Caki2 (cell line): ENCODE measurements around the gene KIAA1586. TPM values are rescaled to one million over a fixed set of nuclear protein-coding genes. Genes with fewer than 3 reads are reported as not detected.
A peak's percentile ranks its signal among the peaks of the same experiment; 100 is the strongest.
"Not testable (repeated sequence)": the region's sequence is repeated elsewhere in the genome, so short reads cannot be mapped to it uniquely, and the experiment has no call there.

ENCODE experiments used
- DNase-seq: peaks from one replicate; pipeline ENCODE4 v3.0.0-alpha.2; 2015; ENCODE audit warnings: low read depth
- in situ Hi-C: cut with HindIII; loops from 2 replicates; pipeline ENCODE4 v1.10.0; 2016; ENCODE audit warnings: low sequenced_read_pairs, low pct_unique_long_range_greater_than_20kb, mixed read lengths
- total RNA-seq: library from RNA; depleted of rRNA; stranded (reverse); fragments of >200 nt; shearing (Covaris generic); gene quantifications from 2 replicates; pipeline ENCODE4 v1.2.3, GENCODE V29; 2014; ENCODE audit warnings: low replicate concordance

Gene KIAA1586
- total RNA-seq, 1 experiment from 2014 or later: 6.9 TPM

DNA sequence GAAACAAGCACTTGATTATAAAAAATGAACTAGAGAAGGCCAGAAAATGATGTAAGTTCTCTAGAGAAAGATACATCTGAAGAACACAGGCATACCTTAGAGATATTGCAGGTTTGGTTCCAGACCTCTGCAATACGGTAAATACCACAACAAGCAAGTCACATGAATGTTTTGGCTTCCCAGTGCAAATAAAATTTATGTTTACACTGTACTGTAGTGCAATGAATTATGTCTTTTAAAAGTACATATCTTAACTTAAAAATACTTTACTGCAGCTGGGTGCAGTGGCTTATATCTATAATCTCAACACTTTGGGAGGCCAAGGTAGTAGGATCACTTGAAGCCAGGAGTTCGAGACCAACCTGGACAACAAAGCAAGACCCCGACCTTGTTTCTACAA is 10.9 kb upstream of the KIAA1586 start:
- DNase-seq: no peak
- in situ Hi-C loops: no loop called here

DNA sequence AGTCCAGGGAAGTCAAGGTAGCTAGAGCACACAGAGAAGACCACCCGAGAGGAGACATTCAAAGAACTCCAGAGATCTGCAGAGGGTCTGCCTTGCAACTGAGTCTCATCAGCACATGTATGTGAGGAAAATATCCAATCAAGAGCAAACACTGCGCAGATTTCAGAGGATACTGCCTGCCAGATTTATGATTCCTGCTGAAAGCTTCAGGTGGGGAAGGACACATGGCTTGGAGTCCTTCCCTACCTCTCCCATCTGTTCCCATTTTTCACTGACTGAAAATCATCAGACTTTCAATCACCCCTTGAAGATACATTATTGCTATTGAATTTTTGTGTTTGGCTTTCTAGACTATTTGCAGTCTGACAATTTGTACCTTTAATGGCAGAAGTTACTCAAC is 7.6 kb upstream of the KIAA1586 start:
- in situ Hi-C loops: no loop called here
- DNase-seq: no peak

DNA sequence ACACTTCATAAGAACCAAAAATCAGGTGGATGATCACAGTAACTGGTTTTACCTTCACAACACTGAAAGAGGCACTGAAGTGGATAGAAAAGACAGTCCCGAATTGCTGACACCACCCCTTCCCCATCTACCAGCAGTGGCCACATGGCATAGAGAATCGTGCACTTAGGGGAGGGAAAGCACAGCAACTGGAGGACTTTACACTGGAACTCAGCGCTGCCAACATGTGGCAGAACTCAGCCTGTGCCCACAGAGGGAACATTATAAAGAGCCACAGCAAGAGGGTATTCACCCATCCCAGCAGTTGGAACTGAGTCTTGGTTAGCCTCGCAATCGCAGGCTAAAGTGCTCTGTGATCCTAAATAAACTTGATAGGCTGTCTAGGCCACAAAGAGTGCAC is 6.5 kb upstream of the KIAA1586 start:
- DNase-seq: peak; percentile 16
- in situ Hi-C loops: no loop called here

DNA sequence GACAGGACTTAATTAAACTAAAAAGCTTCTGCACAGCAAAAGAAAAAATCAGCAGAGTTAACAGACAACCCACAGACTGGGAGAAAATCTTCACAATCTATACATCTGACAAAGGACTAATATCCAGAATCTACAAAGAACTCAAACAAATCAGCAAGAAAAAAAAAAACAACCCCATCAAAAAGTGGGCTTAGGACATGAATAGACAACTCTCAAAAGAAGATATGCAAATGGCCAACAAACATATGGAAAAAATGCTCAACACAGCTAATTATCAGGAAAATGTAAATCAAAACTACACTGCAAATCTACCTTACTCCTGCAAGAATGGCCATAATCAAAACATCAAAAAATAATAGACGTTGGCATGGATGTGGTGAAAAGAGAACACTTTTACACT is 2.4 kb upstream of the KIAA1586 start:
- in situ Hi-C loops, DNase-seq: not testable (repeated sequence)

DNA sequence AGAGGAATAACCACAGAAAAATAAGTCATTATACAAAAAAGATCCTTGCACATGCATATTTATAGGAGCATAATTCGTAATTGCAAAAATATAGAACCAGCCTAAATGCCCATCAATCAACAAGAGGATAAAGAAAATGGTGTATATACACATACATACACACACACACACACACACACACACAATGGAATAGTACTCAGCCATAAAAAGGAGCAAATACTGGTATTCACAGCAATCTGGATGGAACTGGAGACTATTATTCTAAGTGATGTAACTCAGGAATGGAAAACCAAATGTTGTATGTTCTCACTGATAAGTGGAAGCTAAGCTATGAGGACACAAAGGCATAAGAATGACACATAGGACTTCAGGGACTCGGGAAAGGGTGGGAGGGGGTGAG is 1.9 kb upstream of the KIAA1586 start:
- no peak for DNase-seq
- in situ Hi-C loops: no loop called here

DNA sequence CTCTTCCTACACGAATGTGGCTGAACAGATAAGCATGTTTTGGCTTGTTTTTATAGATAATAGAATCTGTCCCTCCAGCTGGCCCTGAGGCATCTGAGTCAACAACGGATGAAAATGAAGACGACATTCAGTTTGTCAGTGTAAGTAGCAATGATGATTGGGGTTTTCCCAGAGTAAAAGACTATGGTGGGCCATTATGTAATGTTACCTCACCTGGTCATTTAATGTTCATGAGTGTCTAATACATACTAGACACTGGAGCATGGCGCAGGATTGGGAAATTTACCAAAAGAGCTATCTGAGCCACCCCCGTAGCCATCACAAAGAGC is 728 bp downstream of the KIAA1586 start:
- in situ Hi-C loops: not testable (repeated sequence)

DNA sequence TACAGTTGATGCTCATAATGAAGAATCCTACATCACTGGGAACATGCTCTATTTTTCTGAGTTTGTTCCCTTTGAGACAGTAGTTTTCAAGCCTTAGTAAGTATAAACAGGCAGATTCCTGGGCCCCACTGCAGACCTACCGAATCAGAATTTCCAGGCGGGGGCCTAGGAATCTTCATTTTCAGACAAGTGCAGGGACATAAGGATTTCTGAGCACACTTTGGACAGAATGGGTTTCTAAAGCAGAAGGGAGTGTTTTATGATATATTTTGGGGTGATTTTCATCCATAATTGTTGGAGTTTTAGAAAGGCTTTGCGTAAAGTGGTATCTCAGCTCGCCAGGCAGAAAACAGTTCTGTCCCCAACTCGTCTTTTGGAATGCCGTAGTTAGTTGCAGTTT is 1.4 kb downstream of the KIAA1586 start:
- DNase-seq, in situ Hi-C loops: not testable (repeated sequence)

More for the DNA sequence above, 728 bp downstream of the KIAA1586 start:
- not testable (repeated sequence) for DNase-seq

DNA sequence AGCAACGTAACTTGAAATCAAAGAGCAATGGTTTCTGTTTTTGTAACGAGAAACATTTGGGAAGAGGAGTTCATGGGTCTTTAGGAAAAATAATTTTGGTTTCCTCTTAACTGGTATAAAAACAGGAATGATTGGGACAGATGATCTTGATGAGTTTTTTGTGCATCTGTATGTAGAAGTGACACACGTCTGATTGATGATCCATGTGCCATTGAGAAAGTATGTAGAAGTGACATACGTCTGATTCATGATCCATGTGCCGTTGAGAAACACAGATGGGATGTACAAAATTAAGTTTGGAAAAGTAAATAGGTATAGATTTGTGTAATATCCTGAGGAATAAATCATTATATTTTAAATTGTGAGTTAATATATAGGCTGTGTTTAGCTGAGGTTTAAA is 2.1 kb downstream of the KIAA1586 start:
- in situ Hi-C loops: no loop called here

DNA sequence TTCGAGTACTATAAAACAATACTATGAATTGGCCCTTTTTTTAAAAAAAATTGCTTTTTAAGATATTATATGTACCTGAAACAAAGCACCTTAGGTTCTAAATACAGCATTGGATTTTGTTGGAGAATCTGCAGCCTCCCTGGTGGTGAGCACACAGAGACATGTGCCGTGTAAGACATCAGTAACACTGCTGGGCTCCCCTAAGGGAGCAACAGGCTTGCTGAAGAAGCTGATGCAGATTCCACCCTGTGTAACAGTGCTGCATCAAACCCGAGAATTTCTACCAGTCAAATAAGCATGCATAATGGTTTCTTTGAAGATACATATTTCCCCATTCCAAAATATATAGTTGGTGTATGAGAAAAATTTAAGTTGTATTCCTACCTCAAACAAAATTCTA is 17.4 kb downstream of the KIAA1586 start:
- in situ Hi-C loops: loop anchor here (25.0 kb wide), 1 partner anchor 248 kb away; the partner anchor contains the start of gene PRIM2
- DNase-seq: no peak

More for the DNA sequence above, 2.1 kb downstream of the KIAA1586 start:
- no peak for DNase-seq

DNA sequence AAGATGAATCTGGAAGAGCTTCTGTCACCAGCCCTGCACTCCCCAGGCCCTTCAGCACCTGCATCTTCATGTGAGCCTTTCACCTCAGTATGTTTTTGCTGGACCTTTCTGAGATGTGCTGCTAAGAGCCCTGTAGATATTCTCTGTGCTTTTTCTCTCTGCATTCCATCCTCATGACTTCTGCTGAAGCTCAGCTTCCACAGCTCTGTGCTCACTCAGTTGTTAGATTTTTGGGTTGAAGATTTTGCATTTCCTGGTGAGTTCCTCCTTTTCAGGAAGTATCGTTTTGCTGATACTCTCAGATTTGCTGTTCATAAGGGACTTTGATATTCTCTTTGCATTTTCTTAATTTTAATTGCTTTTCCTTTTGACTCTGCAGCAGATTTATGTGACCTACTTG is 18.3 kb downstream of the KIAA1586 start:
- in situ Hi-C loops: loop anchor here (25.0 kb wide), 1 partner anchor 247 kb away; the partner anchor contains the start of gene PRIM2
- no peak for DNase-seq

DNA sequence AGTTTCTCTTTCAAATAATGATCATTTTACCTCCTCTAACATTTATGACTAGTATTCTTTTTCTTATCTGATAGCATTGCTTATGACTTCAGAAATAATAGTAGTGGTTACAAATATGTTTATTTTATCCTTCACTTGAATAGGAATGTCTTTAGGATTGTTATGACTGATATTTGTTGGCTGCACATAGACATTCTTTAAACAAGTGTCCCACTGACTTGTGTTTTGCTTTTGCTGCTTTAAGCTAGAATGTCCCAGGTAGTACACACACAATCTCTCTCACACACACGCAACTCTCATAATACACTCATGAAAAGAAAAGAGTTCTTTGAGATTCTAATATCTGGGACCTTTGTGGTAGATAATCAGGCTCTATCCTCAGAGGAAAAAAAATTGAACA is 21.6 kb downstream of the KIAA1586 start:
- in situ Hi-C loops: loop anchor here (25.0 kb wide), 1 partner anchor 244 kb away; the partner anchor contains the start of gene PRIM2
- no peak for DNase-seq

DNA sequence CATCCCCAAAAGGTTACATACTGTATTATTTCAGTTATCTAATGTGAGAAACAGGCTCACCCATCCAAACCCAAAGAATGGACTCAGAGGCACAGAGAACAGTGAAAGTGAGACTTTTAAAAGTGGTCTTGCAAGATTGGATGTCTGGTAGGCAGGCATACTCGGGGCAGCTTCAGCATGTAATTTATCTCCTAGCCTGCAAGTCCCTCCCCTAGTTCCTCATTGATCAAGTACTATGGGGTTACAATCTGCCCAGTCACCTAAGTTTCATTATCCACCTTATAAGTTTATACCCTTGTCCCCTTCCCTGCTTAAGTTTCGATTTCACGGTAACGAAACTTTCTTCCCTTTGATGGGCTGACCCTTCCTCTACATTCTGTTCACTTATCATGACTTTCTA is 22.7 kb downstream of the KIAA1586 start:
- in situ Hi-C loops: loop anchor here (25.0 kb wide), 1 partner anchor 243 kb away; the partner anchor contains the start of gene PRIM2
- no peak for DNase-seq

DNA sequence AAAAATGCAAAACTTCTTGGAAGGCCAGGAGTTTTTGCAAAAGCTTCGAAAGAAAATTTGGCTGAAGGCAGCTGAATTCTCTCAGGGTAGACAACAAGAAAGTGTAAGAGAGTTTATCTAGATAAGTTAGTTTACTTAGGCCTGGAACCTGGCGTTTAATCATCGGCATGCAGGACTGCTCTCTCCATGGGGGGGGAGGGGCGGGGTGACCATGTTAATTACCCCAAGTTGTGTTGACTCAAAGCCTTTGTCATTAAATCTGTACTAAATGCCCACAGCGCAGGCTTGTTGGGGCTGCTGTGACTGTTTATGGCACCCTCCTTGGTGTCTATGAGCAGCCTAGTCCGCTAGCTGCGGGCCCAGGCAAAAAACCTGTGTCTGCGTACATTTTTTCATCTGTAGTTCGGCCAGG is 23.4 kb downstream of the KIAA1586 start:
- DNase-seq: no peak
- in situ Hi-C loops: loop anchor here (25.0 kb wide), 1 partner anchor 242 kb away; the partner anchor contains the start of gene PRIM2

DNA sequence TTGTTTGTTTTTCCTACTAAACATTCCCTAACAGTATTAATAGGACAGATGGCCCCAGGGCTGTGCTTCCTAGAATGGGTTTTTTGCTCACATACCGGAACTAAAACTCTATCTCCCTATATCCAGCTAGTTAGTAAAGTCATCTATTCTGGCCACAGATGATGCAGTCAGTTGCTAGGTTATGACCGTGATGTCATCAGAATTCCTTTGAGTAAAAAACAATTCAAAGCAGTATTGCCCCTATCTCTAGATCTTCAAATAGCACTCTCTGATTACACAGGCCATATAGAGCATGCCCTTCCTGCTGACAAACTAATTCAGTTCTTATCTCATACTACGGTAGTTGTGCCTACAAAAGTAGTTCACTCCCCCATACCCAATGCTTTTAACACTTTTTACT is 25.6 kb downstream of the KIAA1586 start:
- DNase-seq: no peak
- in situ Hi-C loops: loop anchor here (25.0 kb wide), 1 partner anchor 240 kb away; the partner anchor contains the start of gene PRIM2

DNA sequence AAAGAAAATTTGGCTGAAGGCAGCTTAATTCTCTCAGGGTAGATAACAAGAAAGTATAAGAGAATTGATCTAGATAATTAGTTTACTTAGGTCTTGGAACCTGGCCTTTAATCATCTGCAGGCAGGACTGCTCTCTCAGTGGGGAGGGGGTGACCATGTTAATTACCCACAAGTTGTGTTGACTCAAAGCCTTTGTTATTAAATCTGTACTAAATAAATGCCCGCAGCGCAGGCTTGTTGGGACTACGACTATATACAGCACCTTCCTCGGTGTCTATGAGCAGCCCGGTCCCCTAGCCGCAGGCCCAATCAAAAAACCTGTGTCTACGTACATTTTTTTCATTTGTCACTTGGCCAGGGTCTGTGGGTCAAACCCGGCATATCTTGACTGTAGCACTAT is 27.9 kb downstream of the KIAA1586 start:
- in situ Hi-C loops: loop anchor here (25.0 kb wide), 1 partner anchor 238 kb away; the partner anchor contains the start of gene PRIM2
- no peak for DNase-seq

DNA sequence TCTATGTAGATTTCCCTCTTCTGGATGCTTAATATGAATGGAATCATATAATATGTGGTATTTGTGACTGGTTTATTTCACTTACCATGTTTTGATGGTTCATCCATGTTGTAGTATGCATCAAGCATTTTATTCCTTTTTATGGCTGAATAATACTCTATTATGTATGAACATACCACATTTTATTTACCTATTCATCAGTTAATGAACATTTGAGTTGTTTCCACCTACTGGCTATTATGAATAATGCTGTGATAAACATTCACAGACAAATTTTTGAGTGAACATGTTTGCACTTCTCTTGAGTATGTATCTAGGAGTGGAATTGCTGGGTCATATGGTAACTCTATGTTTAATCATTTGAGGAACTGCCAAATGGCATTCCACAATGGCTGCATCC is 28.6 kb downstream of the KIAA1586 start:
- in situ Hi-C loops: no loop called here
- no peak for DNase-seq

DNA sequence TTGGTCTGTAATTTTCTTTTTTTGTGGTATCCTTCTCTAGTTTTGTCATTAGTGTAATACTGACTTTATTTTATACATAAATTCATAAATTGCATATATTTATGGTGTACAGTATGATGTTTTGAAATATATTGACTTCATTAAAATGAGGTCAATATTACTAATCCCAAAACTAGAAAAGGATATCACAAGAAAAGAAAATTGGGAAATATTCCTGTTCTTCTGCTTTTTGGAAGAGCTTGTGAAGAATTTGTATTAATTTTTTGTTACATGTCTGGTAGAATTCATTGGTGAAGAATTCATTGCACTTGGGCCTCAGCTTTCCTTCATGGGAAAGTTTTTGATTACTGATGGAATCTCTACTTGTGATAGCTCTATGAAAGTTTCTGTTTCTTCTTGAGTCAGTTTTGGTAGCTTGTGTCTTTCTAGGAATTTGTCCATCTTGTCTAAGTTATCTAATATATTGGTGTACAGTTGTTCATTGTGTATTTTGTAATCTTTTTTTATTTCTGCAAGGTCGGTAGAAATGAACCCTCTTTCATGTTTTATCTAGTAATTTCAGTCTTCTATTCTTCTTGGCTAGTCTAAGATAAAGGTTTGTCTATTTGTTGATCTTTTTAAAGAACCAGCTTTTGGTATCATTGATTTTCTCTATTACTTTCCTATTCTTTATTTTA is 32.2 kb downstream of the KIAA1586 start:
- DNase-seq: no peak
- in situ Hi-C loops: no loop called here

DNA sequence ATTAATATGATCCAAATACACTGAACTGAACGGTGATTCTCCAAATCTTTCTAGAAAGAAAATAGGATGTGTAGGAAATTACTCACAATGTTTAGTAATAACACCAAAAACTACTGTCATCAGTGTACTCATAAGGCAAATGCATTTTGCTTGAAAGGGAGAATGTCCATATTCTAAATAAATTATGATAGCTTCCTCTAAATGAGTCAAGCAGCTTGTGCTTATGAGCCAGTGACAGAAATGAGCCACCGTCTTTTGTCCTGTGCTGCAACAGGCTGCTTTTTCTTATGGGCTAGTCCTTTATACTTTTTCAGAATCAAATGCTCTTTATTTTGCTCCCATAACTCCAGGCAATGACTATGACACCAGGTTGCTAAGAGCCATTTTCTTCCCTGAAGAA is 39.0 kb downstream of the KIAA1586 start:
- in situ Hi-C loops: no loop called here
- DNase-seq: no peak

DNA sequence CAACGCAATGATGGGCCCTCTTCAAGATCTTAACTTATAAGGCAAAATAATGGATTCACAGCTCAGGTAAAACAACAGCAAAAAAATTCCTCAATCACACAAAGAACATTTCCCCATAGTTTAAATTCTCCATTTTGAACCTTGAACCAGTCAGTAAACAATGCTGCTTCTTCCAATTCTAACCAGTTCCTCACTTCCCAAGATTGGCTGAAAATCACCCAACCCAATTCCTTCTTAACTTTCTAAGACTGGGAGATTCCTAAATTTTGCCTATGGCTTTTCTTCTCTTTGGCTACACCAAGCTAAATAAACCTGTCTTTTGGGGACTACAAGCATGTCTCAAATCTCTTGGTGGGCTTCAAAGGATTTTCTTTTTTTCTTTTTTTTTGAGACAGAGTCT is 40.4 kb downstream of the KIAA1586 start:
- DNase-seq: no peak

DNA sequence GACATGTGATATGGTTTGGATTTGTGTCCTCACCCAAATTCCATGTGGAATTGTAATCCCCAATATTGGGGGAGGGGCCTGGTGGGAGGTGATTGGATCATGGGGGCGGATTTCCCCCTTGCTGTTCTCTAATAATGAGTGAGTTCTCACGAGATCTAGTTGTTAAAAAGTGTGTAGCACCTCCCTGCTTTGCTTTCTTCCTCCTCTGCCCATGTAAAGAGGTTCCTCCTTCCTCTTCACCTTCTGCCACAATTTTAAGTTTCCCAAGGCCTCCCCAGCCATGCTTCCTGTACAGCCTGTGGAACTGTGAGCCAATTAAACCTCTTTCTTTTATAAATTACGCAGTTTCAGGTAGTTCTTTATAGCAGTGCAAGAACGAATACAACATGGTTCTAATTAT is 41.4 kb downstream of the KIAA1586 start:
- in situ Hi-C loops: no loop called here
- no peak for DNase-seq

More for the DNA sequence above, 40.4 kb downstream of the KIAA1586 start:
- in situ Hi-C loops: no loop called here
